Measurements from ENCODE around the gene HIC1.
"Not testable (repeated sequence)": the region's sequence is repeated elsewhere in the genome, so short reads cannot be mapped to it uniquely, and the experiment has no call there.

The HIC1 gene

DNA sequence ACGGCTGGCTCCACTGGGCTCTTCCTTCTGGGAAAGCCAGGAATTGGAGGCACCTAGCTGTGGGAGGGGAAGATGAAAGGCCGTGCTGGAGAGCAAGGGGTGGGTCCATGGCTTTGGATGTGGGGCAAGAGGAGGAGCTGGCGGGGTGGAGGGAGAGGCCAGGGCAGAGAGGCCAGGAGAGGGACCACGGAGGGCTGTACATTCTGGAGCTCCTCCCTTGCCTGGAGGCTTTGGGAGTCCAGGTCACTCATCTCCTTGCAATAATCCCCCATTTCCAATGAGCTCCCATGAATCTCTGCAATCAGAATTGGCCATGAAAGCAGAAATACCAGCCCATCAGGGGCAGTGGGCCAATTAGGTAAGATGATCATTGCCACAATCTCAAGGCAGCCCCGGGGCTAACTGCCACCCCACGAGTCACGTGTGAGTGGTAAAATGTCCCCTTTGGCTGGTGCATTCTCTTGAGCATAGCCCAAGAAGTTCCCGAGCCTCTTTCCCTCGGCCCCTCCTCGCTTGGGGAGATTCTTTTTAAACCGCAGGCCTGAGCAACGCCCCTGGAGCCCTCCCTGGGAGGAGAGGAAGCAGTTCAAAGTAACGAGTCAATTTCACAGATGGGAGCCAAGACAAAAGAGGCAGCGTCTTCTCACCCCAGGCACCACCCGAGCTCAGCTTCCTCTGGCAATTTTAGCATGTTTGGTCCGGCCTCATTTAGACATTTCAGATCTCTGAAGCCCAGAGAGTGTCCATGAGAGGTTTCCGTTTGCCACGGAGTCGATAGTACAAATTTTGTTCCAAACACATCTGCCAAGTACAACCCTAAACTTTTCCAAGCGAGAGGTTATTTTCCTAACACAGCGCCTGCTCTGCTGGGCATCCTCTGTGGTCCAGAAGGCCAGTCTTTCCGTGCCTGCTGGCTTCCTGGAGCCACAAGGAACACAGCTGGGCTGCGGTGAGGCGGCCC, 43.2 kb upstream of the HIC1 start:
- Histone ChIP-seq H3K27me3 (ENCODE audit: insufficient read depth, poor library complexity, severe bottlenecking) (no peaks in the 10 kb centered on the region), H3K4me3 (replicated peaks; ENCODE audit: insufficient read depth, low read length) (no peak overlapping the region), H3K27ac (replicated peaks) (no peak overlapping the region)
- TF ChIP-seq, protein P1, sequence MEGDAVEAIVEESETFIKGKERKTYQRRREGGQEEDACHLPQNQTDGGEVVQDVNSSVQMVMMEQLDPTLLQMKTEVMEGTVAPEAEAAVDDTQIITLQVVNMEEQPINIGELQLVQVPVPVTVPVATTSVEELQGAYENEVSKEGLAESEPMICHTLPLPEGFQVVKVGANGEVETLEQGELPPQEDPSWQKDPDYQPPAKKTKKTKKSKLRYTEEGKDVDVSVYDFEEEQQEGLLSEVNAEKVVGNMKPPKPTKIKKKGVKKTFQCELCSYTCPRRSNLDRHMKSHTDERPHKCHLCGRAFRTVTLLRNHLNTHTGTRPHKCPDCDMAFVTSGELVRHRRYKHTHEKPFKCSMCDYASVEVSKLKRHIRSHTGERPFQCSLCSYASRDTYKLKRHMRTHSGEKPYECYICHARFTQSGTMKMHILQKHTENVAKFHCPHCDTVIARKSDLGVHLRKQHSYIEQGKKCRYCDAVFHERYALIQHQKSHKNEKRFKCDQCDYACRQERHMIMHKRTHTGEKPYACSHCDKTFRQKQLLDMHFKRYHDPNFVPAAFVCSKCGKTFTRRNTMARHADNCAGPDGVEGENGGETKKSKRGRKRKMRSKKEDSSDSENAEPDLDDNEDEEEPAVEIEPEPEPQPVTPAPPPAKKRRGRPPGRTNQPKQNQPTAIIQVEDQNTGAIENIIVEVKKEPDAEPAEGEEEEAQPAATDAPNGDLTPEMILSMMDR (IDR thresholded peaks at IDR 0.05; ENCODE audit: insufficient read depth, low read length): no peak
- no peak for TF ChIP-seq SPI1 (IDR thresholded peaks at IDR 0.05; ENCODE audit: borderline replicate concordance, low read depth)
- peak in 1 of 2 experiments; percentile 33 for DNase-seq (ENCODE audit: low read depth in 1 of 2, low spot score in 1 of 2)

DNA sequence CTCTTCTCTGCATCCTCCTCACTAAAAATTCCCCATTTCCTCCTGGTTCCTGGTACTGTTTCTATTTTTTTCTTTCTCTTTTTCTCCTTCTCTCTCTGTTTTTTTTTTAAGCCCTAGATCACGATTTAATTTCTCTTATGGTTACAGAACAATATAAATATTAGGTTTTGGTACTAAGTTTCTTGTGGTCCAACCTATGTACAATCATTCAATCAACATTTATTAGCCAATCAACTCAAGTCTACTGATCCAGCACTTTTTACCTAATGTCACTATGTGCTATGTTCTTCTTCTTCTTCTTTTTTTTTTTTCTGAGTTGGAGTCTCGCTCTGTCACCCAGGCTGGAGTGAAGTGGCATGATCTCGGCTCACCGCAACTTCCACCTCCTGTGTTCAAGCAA, 42.4 kb upstream of the HIC1 start:
- no peaks in the 10 kb centered on the region for H3K27me3 ChIP-seq (ENCODE audit: insufficient read depth, poor library complexity, severe bottlenecking)
- no peak overlapping the region for H3K4me3 ChIP-seq (replicated peaks; ENCODE audit: insufficient read depth, low read length)
- TF ChIP-seq GABPA (IDR thresholded peaks at IDR 0.05; ENCODE audit: low read depth): no peak
- no peak for TF ChIP-seq SPI1 (IDR thresholded peaks at IDR 0.05; ENCODE audit: borderline replicate concordance, low read depth)
- TF ChIP-seq, protein P1 (IDR thresholded peaks at IDR 0.05; ENCODE audit: insufficient read depth, low read length): no peak
- no peak for TF ChIP-seq POLR2AphosphoS5 (IDR thresholded peaks at IDR 0.05; ENCODE audit: low read depth)
- no peak overlapping the region for H3K27ac ChIP-seq (replicated peaks)
- peak in 1 of 2 experiments; percentile 12 for DNase-seq (ENCODE audit: low read depth in 1 of 2, low spot score in 1 of 2)

DNA sequence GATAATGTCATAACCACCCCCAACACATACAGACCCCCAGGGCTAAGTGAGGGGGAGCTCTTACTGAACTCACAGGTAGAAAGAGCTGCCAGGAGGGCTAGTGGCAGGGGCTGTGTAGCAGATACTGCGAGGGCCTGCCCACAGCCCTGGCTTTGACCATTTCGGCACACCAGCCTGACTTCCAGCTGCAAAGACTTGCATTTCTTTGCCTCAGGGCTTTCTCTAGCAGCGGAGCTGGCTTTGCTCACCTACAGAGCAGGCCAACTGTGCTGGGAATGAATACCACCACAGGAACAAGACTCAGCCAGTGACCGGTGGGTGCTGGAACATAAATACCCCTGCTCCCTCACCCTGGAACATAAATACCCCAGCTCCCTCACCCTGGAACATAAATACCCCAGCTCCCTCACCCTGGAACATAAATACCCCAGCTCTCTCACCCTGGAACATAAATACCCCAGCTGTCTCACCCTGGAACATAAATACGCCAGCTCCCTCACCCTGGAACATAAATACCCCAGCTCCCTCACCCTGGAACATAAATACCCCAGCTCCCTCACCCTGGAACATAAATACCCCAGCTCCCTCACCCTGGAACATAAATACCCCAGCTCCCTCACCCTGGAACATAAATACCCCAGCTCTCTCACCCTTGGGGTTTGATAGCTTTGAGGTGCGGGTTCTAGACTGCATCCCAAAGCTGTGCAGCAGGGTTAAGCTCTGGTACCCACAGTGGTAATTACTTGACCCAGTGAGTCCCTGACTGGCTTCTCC, 41.5 kb upstream of the HIC1 start:
- H3K27ac ChIP-seq (replicated peaks); DNase-seq (ENCODE audit: low read depth in 1 of 2, low spot score in 1 of 2); H3K27me3 ChIP-seq (ENCODE audit: insufficient read depth, poor library complexity, severe bottlenecking); H3K4me3 ChIP-seq (replicated peaks; ENCODE audit: insufficient read depth, low read length): not testable (repeated sequence)

DNA sequence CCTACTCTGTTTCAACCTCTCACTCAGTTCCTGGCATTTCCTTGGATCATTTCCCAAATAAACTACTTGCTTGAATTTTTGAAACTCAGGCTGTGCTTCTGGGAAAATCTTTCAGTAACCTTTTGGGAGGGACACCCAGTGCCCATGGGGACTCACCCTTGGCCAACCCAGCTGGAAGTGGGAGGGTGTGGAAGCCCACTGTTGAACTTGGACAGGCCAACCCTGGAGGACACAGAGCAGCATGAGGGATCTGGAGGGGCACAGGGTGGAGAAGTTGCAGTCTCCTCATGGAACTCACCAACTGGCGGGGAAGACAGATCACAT, 40.9 kb upstream of the HIC1 start:
- no peak for DNase-seq (ENCODE audit: low read depth in 1 of 2, low spot score in 1 of 2)
- Histone ChIP-seq H3K27me3 (ENCODE audit: insufficient read depth, poor library complexity, severe bottlenecking) (no peaks in the 10 kb centered on the region), H3K27ac (replicated peaks) (no peak overlapping the region), H3K4me3 (replicated peaks; ENCODE audit: insufficient read depth, low read length) (no peak overlapping the region)
- TF ChIP-seq GABPA (IDR thresholded peaks at IDR 0.05; ENCODE audit: low read depth) (no peak), SPI1 (IDR thresholded peaks at IDR 0.05; ENCODE audit: borderline replicate concordance, low read depth) (no peak), POLR2AphosphoS5 (IDR thresholded peaks at IDR 0.05; ENCODE audit: low read depth) (no peak)
- TF ChIP-seq, protein P1 (IDR thresholded peaks at IDR 0.05; ENCODE audit: insufficient read depth, low read length): no peak
- TF ChIP-seq, protein P2, sequence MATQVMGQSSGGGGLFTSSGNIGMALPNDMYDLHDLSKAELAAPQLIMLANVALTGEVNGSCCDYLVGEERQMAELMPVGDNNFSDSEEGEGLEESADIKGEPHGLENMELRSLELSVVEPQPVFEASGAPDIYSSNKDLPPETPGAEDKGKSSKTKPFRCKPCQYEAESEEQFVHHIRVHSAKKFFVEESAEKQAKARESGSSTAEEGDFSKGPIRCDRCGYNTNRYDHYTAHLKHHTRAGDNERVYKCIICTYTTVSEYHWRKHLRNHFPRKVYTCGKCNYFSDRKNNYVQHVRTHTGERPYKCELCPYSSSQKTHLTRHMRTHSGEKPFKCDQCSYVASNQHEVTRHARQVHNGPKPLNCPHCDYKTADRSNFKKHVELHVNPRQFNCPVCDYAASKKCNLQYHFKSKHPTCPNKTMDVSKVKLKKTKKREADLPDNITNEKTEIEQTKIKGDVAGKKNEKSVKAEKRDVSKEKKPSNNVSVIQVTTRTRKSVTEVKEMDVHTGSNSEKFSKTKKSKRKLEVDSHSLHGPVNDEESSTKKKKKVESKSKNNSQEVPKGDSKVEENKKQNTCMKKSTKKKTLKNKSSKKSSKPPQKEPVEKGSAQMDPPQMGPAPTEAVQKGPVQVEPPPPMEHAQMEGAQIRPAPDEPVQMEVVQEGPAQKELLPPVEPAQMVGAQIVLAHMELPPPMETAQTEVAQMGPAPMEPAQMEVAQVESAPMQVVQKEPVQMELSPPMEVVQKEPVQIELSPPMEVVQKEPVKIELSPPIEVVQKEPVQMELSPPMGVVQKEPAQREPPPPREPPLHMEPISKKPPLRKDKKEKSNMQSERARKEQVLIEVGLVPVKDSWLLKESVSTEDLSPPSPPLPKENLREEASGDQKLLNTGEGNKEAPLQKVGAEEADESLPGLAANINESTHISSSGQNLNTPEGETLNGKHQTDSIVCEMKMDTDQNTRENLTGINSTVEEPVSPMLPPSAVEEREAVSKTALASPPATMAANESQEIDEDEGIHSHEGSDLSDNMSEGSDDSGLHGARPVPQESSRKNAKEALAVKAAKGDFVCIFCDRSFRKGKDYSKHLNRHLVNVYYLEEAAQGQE (IDR thresholded peaks at IDR 0.05; ENCODE audit: insufficient replicate concordance, low read depth): no peak

DNA sequence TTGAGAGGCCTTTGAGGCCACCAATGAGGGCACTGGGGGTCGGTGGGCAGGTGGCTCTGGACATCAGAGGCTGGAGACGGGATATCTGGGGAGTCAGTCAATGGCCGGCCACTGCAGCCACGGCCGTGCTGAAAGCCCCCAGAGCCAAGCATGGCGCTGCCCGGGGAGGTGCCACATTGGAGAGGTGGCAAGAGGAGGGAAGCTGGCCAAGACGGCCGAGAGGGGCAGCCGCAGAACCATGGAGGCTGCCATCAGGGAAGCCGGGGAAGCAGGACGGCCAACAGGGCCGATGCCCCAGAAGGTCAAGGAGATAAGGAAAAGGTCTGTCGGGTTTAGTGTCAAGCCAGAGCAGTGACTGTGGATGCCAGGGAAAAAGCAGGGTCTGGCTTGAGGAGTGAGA, 39.6 kb upstream of the HIC1 start:
- Histone ChIP-seq H3K4me3 (replicated peaks; ENCODE audit: insufficient read depth, low read length) (no peak overlapping the region), H3K27me3 (ENCODE audit: insufficient read depth, poor library complexity, severe bottlenecking) (no peaks in the 10 kb centered on the region), H3K27ac (replicated peaks) (no peak overlapping the region)
- DNase-seq (ENCODE audit: low read depth in 1 of 2, low spot score in 1 of 2): no peak
- TF ChIP-seq, protein P1 (IDR thresholded peaks at IDR 0.05; ENCODE audit: insufficient read depth, low read length): no peak
- TF ChIP-seq POLR2AphosphoS5 (IDR thresholded peaks at IDR 0.05; ENCODE audit: low read depth): no peak
- no peak for TF ChIP-seq SPI1 (IDR thresholded peaks at IDR 0.05; ENCODE audit: borderline replicate concordance, low read depth)
- no peak for TF ChIP-seq GABPA (IDR thresholded peaks at IDR 0.05; ENCODE audit: low read depth)
- TF ChIP-seq, protein P2 (IDR thresholded peaks at IDR 0.05; ENCODE audit: insufficient replicate concordance, low read depth): no peak

All from HL-60 (cell line).